Effector memory CD4-positive, alpha-beta T cell (primary cell): Measurements from ENCODE around the gene LAMA2.

ENCODE experiments used
- DNase-seq, 3 donors: peaks; one replicate each; pipeline ENCODE4 v3.0.0-alpha.2; 2020
- H3K27ac ChIP-seq: 2 replicates; pipeline ENCODE4 v1.7.0; 2013; ENCODE audit warnings: mild to moderate bottlenecking, low read length, moderate library complexity; ENCODE audit not compliant: insufficient read depth, poor library complexity, severe bottlenecking
- H3K27me3 ChIP-seq: replicated peaks from 2 replicates; pipeline ENCODE4 v1.7.0; 2013; ENCODE audit warnings: mild to moderate bottlenecking, low read length; ENCODE audit not compliant: insufficient read depth, control insufficient read depth, poor library complexity, severe bottlenecking
- H3K36me3 ChIP-seq: 2 replicates; pipeline ENCODE4 v1.7.0; 2013; ENCODE audit warnings: mild to moderate bottlenecking, low read length, moderate library complexity; ENCODE audit not compliant: control insufficient read depth, insufficient read depth
- H3K4me1 ChIP-seq: 2 replicates; pipeline ENCODE4 v1.7.0; 2013; ENCODE audit warnings: low read length, mild to moderate bottlenecking; ENCODE audit not compliant: control insufficient read depth, insufficient read depth, poor library complexity, severe bottlenecking
- H3K4me3 ChIP-seq: 2 replicates; pipeline ENCODE4 v1.7.0; 2013; ENCODE audit warnings: low read length, low read depth, mild to moderate bottlenecking; ENCODE audit not compliant: insufficient read depth, poor library complexity, severe bottlenecking
- H3K9me3 ChIP-seq: 2 replicates; pipeline ENCODE4 v1.7.0; 2013; ENCODE audit warnings: mild to moderate bottlenecking, low read length, moderate library complexity; ENCODE audit not compliant: control insufficient read depth

LAMA2 gene

DNA sequence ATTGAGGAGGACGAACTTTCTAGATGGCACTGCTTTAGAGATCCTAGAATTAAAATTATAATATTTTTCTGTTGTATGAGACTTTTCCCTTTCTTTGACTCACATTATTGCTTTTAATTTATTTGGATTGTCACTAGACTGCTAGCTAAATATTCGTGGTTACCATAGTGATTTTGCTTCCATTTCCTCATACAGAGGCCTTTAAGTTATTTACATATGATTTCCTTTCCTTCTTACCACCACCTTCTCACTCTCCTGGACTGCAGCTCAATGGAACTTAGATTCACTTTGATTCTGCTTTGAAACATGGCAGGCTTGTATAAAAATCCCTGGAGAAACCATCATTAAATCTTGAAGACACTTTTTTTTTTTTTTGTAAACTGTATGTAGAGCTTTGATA lies 222.9 kb downstream of the LAMA2 start:
- no peak for DNase-seq
- Histone ChIP-seq H3K4me3 (no peak overlapping the region), H3K27me3 (no peaks in the 10 kb centered on the region), H3K9me3 (no peaks in the 10 kb centered on the region), H3K4me1 (no peaks in the 10 kb centered on the region), H3K36me3 (no peaks in the 10 kb centered on the region), H3K27ac (no peak overlapping the region)

DNA sequence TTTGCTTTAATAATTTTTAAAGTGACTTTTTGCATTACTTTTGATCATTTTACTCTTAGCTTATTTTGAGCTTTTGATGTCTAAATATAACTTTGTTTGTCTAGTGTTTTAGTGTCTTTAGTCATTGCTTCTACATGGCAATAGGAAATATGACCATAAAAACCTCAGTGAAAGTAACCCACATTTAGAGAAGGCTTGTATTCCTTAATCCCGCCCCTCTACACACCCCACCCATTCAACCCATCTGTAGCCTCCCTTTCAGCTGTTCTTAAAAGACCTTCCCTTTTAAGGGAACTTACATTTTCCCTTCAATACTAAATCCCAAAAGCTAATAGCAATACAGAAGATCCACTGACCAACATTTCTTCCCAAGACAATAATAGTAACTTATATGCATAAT lies 225.4 kb downstream of the LAMA2 start:
- DNase-seq, result no peak
- no peaks in the 10 kb centered on the region for H3K4me1 ChIP-seq
- no peaks in the 10 kb centered on the region for H3K27me3 ChIP-seq
- no peak overlapping the region for H3K27ac ChIP-seq
- no peaks in the 10 kb centered on the region for H3K36me3 ChIP-seq
- no peaks in the 10 kb centered on the region for H3K9me3 ChIP-seq
- H3K4me3 ChIP-seq, result no peak overlapping the region

DNA sequence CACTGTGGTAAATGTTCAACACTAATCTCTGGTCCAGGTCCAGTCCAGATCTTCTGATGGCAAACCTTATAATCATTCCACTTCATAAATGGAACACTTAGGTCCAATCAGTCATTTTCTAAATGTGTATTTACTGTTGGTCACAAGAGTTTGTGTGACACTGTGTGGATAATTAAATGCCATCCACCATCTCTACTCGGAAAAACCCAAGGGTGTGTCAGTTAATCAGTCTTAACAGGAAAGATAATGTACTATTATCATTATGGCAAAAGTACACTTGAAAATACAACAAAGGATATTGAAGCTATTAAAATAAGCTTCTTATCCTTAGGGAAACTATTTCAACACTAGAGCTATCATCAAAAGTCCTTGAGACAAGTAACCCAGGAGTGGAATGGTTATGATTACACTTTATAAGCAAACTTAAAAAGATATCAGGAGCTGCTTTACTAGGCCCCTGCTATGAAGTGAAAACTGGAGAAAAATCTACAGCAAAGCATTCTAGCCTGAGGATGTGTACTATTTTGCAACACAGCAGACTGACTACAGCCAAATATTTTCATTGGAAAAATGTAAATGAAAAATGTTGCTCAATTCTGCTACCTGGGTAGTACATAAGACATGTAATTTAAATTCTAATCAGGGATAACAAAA lies 227.9 kb downstream of the LAMA2 start:
- no peak for DNase-seq
- no peak overlapping the region for H3K4me3 ChIP-seq

DNA sequence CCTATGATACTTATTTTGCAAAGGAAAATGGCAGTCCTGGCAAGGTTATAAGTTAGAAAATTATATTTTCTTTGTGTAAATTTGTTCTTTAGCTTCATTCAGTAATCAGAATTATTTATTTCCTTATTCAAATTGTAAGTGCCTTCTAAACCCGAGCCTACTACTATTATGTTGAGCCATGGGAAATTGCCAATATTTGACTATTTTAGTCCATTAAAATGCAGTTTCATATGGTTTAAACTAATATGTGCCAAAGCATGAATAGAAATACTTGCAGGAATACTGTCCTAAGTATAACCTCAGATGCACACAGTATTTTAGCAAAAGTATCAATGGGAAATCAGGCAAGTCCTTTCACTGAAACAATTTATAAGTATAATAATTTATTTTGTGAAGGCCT lies 228.4 kb downstream of the LAMA2 start:
- Histone ChIP-seq H3K36me3 (no peaks in the 10 kb centered on the region), H3K27me3 (no peaks in the 10 kb centered on the region), H3K4me3 (no peak overlapping the region), H3K9me3 (no peaks in the 10 kb centered on the region), H3K4me1 (no peaks in the 10 kb centered on the region), H3K27ac (no peak overlapping the region)
- no peak for DNase-seq

More for the DNA sequence above, 227.9 kb downstream of the LAMA2 start:
- H3K4me1 ChIP-seq, result no peaks in the 10 kb centered on the region
- H3K36me3 ChIP-seq, result no peaks in the 10 kb centered on the region
- H3K27me3 ChIP-seq, result no peaks in the 10 kb centered on the region
- no peaks in the 10 kb centered on the region for H3K9me3 ChIP-seq
- H3K27ac ChIP-seq, result no peak overlapping the region

DNA sequence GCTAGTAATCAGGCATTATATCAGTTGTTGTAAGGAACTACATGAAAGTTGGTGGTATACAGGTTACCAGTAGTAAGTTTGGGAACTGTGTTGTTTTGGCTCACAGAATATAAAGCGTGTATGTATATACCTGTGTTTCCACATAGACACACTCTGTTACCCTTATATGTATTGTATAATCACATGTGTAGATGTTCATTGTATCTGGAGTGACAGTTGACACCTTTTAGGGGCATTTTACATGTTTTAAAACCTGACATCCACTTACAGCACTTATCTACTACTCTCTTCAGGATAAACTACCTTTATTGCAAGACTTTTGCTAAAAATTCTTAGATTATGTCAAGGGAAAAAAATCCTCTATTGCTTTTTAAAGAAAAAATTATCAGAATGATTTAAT lies 228.9 kb downstream of the LAMA2 start:
- Histone ChIP-seq H3K4me3 (no peak overlapping the region), H3K27me3 (no peaks in the 10 kb centered on the region), H3K9me3 (no peaks in the 10 kb centered on the region), H3K4me1 (no peaks in the 10 kb centered on the region), H3K27ac (no peak overlapping the region), H3K36me3 (no peaks in the 10 kb centered on the region)
- DNase-seq, result no peak

DNA sequence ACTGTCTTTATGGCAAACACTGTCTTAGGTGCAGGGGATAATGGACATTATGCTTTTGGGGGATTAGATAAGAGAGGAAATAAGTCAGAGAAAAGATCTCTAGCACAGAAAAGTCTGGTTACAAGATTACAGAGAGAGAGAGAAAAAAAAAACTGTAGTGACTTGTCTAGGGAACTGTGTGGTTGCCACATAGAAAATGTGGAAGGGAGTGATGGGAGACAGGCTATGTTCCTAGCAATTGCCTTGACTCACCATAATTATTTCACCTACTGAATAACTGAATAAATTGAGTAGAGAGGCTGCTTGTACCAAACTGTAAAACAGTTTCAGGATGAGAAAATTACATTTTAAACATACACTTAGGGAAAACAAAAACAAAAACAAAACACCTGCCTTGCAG lies 229.7 kb downstream of the LAMA2 start:
- Histone ChIP-seq H3K9me3 (no peaks in the 10 kb centered on the region), H3K27ac (no peak overlapping the region), H3K27me3 (no peaks in the 10 kb centered on the region), H3K4me3 (no peak overlapping the region), H3K36me3 (no peaks in the 10 kb centered on the region), H3K4me1 (no peaks in the 10 kb centered on the region)
- DNase-seq, result no peak

DNA sequence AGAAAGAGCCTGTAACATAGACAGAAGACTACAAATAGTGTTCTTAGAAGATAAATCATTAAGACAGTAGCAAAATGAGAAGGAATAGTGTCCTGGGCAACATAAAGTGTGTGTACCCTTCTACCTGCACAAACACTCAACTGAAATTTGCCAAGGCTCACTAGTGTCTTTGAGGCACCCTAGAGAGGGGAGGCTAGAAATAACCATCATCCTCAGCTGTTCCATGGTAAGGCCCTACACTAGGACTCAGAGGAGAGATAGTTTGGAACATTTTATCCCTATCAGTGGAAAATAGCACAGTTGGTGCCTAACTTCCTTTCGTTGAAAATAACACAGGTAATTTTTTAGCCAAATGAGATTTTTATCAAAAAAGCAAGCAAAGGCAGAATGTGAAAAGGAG lies 230.7 kb downstream of the LAMA2 start:
- H3K9me3 ChIP-seq, result no peaks in the 10 kb centered on the region
- DNase-seq, result no peak
- no peaks in the 10 kb centered on the region for H3K36me3 ChIP-seq
- H3K27ac ChIP-seq, result no peak overlapping the region
- no peaks in the 10 kb centered on the region for H3K4me1 ChIP-seq
- no peak overlapping the region for H3K4me3 ChIP-seq
- H3K27me3 ChIP-seq, result no peaks in the 10 kb centered on the region

DNA sequence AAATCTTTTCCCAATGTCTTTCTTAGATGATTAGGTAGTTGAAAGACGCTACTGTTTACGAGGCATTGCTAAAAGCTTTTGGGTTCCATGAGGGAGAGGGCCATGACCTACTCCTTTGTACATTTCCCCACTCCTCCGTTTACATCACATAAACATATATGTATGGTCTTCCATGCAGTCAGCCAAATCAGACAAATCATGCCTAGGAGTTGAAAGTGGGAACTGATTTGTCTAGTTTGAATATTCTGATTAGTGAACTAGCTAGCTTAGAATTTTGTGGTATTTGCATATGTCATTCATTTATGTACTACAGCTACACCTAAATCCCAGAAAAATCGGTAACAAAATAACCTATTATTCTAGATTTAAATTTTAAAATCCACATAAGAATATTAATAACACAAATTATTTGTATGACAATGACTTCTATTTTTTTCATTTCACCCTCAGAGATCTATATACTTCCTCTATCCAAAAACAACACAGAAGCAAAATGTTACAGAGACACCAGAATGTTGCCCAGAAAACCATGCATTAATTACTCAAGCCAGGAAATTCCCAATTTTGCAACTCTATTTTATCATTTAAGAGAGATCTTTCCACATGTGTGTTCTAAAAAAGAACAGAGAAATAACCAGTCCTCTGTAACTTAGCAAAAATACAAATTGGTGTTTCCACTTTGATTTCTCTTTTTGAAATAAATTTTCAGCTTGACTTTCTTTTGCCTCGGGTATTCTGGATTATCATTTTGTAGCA lies 231.9 kb downstream of the LAMA2 start:
- Histone ChIP-seq H3K9me3 (no peaks in the 10 kb centered on the region), H3K4me3 (no peak overlapping the region), H3K36me3 (no peaks in the 10 kb centered on the region), H3K27ac (no peak overlapping the region), H3K27me3 (no peaks in the 10 kb centered on the region), H3K4me1 (no peaks in the 10 kb centered on the region)
- DNase-seq, result no peak

DNA sequence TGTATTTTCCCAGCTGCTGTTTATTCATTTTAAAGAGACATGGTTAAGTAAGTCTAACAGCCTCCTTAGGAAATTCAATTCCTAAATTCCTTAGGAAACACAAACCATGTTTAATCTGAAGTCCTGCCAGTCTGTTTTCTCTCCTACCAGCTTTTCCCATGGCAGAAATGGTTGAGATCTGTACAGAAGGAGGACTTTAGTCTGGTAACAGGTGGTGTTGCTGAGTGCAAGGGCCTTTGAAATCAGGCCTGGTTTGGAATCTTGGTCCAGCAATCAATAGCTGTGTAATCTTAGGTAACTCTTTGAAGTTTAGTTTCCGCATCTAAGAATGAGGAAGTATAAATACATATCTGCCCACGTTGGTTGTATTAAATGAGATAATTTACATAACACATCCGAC lies 232.5 kb downstream of the LAMA2 start:
- Histone ChIP-seq H3K36me3 (no peaks in the 10 kb centered on the region), H3K27me3 (no peaks in the 10 kb centered on the region), H3K4me3 (no peak overlapping the region), H3K27ac (no peak overlapping the region), H3K9me3 (no peaks in the 10 kb centered on the region), H3K4me1 (no peaks in the 10 kb centered on the region)
- no peak for DNase-seq

DNA sequence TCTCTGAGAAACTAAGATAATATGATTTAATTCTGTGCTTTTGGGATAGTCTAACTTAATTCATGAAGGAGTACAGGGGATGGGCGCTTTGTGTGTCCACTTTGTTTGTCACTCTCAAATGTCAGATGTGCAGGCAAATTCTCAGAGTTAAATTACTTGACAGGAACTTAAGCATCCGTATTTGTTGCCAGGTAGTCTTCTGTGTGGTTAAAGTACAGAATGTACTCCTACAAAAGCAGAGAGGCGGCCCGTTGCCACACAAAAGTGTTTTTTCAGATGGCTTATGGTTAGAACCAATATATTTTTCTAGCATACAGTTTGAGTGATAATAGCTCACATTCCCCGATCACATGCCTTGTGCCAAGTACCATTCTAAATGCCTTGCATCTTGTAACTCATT lies 234.4 kb downstream of the LAMA2 start:
- no peak for DNase-seq

More for the DNA sequence above, 234.4 kb downstream of the LAMA2 start:
- H3K4me3 ChIP-seq, result no peak overlapping the region
- no peaks in the 10 kb centered on the region for H3K27me3 ChIP-seq
- no peak overlapping the region for H3K27ac ChIP-seq
- H3K9me3 ChIP-seq, result no peaks in the 10 kb centered on the region
- no peaks in the 10 kb centered on the region for H3K36me3 ChIP-seq
- no peaks in the 10 kb centered on the region for H3K4me1 ChIP-seq
